ENCODE measurements around the gene SALL4. TPM values are rescaled to one million over a fixed set of nuclear protein-coding genes. Genes with fewer than 3 reads are reported as not detected.

SALL4 gene
- total and polyA plus RNA-seq, 2 experiments from 2014 or later: 122 to 227 TPM

DNA sequence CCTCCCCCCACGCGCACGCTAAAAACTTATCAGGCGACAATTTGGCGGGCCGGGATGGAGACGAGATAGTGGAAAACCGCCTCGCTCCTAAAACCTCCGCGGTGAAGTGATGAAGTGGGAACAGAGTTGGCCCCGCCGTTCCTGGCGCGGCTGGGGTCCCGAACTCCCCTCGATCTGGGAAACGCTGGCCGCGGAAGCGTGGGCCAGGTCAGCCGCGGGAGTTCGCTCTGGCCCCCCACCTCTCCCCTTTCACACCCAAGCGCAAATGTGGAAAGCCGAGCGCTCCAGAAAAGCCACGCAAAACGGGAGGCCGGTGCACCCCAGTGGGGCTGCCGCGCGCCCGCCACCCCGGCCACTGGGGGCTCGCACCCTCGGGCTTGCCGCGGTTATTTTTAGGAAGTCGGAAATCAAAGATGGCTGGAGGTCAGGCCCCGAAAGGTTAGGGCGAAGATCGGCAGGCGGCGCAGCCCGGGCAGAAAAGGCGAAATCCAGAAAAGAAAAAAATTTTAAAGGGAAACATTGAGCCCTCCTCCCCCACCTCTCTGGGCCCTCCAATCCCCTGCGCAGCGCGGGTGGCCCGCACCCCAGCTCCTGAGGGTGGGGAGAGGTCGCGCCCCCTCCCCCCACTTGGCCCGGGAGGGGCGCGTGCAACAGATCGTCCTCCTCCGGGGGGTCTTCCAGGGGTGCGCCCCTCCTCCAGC is 1.0 kb downstream of the SALL4 start:
- H3K27me3 Mint-ChIP-seq (ENCODE audit: insufficient read depth, low read depth, poor library complexity): peaks cover 20% of the 10 kb centered on the region
- H2AFZ ChIP-seq: no peak overlapping the region
- H3K4me3 ChIP-seq: peak overlapping the region; percentile 76
- H4K20me1 ChIP-seq (replicated peaks; ENCODE audit: insufficient read depth): peaks cover 7% of the 10 kb centered on the region
- H3K36me3 Mint-ChIP-seq (ENCODE audit: low read depth): peaks cover 23% of the 10 kb centered on the region
- H3K4me1 ChIP-seq (ENCODE audit: insufficient read depth): peaks cover 18% of the 10 kb centered on the region
- H3K9me3 Mint-ChIP-seq: no peaks in the 10 kb centered on the region
- peak overlapping the region; percentile 97 for H3K4me3 Mint-ChIP-seq
- no peaks in the 10 kb centered on the region for H3K9me2 ChIP-seq (ENCODE audit: insufficient read depth)
- peak; percentile 10 for ATAC-seq
- no peaks in the 10 kb centered on the region for H3F3A ChIP-seq (replicated peaks; ENCODE audit: low read depth)
- peak overlapping the region; percentile 99 for H3K27ac Mint-ChIP-seq
- H3K4me1 Mint-ChIP-seq: peaks cover 39% of the 10 kb centered on the region
- no peaks in the 10 kb centered on the region for H3K27me3 ChIP-seq (ENCODE audit: insufficient read depth)
- H3K4me2 ChIP-seq: peak overlapping the region; percentile 80
- peak; percentile 61 for DNase-seq (ENCODE audit: low spot score)
- no peak for TF ChIP-seq STAT1 (IDR thresholded peaks at IDR 0.05; ENCODE audit: unreplicated experiment)
- TF ChIP-seq JUNB (IDR thresholded peaks at IDR 0.05; ENCODE audit: unreplicated experiment): no peak
- TF ChIP-seq EZH2phosphoT487 (IDR thresholded peaks at IDR 0.05; ENCODE audit: unreplicated experiment): no peak
- TF ChIP-seq, protein P1, sequence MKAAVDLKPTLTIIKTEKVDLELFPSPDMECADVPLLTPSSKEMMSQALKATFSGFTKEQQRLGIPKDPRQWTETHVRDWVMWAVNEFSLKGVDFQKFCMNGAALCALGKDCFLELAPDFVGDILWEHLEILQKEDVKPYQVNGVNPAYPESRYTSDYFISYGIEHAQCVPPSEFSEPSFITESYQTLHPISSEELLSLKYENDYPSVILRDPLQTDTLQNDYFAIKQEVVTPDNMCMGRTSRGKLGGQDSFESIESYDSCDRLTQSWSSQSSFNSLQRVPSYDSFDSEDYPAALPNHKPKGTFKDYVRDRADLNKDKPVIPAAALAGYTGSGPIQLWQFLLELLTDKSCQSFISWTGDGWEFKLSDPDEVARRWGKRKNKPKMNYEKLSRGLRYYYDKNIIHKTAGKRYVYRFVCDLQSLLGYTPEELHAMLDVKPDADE (IDR thresholded peaks at IDR 0.05): no peak
- TF ChIP-seq, protein P2, sequence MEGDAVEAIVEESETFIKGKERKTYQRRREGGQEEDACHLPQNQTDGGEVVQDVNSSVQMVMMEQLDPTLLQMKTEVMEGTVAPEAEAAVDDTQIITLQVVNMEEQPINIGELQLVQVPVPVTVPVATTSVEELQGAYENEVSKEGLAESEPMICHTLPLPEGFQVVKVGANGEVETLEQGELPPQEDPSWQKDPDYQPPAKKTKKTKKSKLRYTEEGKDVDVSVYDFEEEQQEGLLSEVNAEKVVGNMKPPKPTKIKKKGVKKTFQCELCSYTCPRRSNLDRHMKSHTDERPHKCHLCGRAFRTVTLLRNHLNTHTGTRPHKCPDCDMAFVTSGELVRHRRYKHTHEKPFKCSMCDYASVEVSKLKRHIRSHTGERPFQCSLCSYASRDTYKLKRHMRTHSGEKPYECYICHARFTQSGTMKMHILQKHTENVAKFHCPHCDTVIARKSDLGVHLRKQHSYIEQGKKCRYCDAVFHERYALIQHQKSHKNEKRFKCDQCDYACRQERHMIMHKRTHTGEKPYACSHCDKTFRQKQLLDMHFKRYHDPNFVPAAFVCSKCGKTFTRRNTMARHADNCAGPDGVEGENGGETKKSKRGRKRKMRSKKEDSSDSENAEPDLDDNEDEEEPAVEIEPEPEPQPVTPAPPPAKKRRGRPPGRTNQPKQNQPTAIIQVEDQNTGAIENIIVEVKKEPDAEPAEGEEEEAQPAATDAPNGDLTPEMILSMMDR (conservative IDR thresholded peaks at IDR 0.05; ENCODE audit: low read depth in 2 of 2): peak in 1 of 2 experiments; percentile 3; a peak in 1 of 4 replicates
- TF ChIP-seq CREB1 (CRISPR knock-in tag; IDR thresholded peaks at IDR 0.05; ENCODE audit: low read depth): 0 out of 2 replicates have a peak, but pooled peaks have one; percentile 15
- TF ChIP-seq NANOG (IDR thresholded peaks at IDR 0.05; ENCODE audit: borderline replicate concordance): 0 out of 2 replicates have a peak, but pooled peaks have one; percentile 20
- no peak for TF ChIP-seq EZH2 (IDR thresholded peaks at IDR 0.05; ENCODE audit: low read depth, unreplicated experiment)
- TF ChIP-seq, protein P3, sequence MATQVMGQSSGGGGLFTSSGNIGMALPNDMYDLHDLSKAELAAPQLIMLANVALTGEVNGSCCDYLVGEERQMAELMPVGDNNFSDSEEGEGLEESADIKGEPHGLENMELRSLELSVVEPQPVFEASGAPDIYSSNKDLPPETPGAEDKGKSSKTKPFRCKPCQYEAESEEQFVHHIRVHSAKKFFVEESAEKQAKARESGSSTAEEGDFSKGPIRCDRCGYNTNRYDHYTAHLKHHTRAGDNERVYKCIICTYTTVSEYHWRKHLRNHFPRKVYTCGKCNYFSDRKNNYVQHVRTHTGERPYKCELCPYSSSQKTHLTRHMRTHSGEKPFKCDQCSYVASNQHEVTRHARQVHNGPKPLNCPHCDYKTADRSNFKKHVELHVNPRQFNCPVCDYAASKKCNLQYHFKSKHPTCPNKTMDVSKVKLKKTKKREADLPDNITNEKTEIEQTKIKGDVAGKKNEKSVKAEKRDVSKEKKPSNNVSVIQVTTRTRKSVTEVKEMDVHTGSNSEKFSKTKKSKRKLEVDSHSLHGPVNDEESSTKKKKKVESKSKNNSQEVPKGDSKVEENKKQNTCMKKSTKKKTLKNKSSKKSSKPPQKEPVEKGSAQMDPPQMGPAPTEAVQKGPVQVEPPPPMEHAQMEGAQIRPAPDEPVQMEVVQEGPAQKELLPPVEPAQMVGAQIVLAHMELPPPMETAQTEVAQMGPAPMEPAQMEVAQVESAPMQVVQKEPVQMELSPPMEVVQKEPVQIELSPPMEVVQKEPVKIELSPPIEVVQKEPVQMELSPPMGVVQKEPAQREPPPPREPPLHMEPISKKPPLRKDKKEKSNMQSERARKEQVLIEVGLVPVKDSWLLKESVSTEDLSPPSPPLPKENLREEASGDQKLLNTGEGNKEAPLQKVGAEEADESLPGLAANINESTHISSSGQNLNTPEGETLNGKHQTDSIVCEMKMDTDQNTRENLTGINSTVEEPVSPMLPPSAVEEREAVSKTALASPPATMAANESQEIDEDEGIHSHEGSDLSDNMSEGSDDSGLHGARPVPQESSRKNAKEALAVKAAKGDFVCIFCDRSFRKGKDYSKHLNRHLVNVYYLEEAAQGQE (IDR thresholded peaks at IDR 0.05; ENCODE audit: unreplicated experiment): no peak
- TF ChIP-seq ZNF114 (CRISPR knock-in tag; IDR thresholded peaks at IDR 0.05): no peak
- no peak for TF ChIP-seq ZNF331 (CRISPR knock-in tag; IDR thresholded peaks at IDR 0.05; ENCODE audit: low read depth)
- TF ChIP-seq POLR2AphosphoS5 (IDR thresholded peaks at IDR 0.05; ENCODE audit: low read depth): no peak; the same call in 1 of the 2 replicates
- TF ChIP-seq, protein P4, sequence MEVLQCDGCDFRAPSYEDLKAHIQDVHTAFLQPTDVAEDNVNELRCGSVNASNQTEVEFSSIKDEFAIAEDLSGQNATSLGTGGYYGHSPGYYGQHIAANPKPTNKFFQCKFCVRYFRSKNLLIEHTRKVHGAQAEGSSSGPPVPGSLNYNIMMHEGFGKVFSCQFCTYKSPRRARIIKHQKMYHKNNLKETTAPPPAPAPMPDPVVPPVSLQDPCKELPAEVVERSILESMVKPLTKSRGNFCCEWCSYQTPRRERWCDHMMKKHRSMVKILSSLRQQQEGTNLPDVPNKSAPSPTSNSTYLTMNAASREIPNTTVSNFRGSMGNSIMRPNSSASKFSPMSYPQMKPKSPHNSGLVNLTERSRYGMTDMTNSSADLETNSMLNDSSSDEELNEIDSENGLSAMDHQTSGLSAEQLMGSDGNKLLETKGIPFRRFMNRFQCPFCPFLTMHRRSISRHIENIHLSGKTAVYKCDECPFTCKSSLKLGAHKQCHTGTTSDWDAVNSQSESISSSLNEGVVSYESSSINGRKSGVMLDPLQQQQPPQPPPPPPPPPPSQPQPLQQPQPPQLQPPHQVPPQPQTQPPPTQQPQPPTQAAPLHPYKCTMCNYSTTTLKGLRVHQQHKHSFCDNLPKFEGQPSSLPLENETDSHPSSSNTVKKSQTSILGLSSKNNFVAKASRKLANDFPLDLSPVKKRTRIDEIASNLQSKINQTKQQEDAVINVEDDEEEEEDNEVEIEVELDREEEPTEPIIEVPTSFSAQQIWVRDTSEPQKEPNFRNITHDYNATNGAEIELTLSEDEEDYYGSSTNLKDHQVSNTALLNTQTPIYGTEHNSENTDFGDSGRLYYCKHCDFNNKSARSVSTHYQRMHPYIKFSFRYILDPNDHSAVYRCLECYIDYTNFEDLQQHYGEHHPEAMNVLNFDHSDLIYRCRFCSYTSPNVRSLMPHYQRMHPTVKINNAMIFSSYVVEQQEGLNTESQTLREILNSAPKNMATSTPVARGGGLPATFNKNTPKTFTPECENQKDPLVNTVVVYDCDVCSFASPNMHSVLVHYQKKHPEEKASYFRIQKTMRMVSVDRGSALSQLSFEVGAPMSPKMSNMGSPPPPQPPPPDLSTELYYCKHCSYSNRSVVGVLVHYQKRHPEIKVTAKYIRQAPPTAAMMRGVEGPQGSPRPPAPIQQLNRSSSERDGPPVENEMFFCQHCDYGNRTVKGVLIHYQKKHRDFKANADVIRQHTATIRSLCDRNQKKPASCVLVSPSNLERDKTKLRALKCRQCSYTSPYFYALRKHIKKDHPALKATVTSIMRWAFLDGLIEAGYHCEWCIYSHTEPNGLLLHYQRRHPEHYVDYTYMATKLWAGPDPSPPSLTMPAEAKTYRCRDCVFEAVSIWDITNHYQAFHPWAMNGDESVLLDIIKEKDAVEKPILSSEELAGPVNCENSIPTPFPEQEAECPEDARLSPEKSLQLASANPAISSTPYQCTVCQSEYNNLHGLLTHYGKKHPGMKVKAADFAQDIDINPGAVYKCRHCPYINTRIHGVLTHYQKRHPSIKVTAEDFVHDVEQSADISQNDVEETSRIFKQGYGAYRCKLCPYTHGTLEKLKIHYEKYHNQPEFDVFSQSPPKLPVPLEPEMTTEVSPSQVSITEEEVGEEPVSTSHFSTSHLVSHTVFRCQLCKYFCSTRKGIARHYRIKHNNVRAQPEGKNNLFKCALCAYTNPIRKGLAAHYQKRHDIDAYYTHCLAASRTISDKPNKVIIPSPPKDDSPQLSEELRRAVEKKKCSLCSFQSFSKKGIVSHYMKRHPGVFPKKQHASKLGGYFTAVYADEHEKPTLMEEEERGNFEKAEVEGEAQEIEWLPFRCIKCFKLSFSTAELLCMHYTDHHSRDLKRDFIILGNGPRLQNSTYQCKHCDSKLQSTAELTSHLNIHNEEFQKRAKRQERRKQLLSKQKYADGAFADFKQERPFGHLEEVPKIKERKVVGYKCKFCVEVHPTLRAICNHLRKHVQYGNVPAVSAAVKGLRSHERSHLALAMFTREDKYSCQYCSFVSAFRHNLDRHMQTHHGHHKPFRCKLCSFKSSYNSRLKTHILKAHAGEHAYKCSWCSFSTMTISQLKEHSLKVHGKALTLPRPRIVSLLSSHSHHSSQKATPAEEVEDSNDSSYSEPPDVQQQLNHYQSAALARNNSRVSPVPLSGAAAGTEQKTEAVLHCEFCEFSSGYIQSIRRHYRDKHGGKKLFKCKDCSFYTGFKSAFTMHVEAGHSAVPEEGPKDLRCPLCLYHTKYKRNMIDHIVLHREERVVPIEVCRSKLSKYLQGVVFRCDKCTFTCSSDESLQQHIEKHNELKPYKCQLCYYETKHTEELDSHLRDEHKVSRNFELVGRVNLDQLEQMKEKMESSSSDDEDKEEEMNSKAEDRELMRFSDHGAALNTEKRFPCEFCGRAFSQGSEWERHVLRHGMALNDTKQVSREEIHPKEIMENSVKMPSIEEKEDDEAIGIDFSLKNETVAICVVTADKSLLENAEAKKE (CRISPR knock-in tag; IDR thresholded peaks at IDR 0.05): no peak
- peaks cover 56% of the 10 kb centered on the region for H3K79me2 ChIP-seq (replicated peaks; ENCODE audit: insufficient read depth)
- peak overlapping the region; percentile 97 for H3K27ac ChIP-seq (ENCODE audit: low read depth)
- H3K36me3 ChIP-seq (ENCODE audit: insufficient read depth): no peaks in the 10 kb centered on the region

All from GM23338 (cell line).